Measurements from ENCODE around the gene SERPINA7. TPM values are rescaled to one million over a fixed set of nuclear protein-coding genes. Genes with fewer than 3 reads are reported as not detected.
A peak's percentile ranks its signal among the peaks of the same experiment; 100 is the strongest.

The SERPINA7 gene
- total and polyA plus RNA-seq, 2 of the 13 experiments (the other 11 are each of a cell fraction or from before 2014, with no cell fraction given) = 315 to 456 TPM

DNA sequence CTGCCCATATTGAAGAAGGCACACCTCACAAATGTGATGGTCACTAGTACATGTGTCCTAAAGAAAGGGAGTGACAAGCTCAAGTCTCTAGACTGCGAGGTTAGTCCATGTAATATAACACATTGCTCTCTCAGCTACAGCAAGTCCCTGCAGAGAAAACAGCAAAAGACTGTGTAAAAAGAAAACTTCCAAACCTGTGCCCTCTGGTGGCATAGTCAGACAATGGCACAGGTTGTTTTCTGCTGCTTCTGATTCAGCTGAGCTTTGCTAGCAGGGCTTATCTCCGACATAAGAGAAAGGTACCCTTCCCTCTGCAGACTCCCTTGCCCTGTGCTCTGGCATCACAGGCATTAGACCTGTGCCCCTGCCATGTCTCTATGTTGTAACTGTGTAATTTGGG, 1.4 kb upstream of the SERPINA7 start (continued):
- TF ChIP-seq, protein P1, sequence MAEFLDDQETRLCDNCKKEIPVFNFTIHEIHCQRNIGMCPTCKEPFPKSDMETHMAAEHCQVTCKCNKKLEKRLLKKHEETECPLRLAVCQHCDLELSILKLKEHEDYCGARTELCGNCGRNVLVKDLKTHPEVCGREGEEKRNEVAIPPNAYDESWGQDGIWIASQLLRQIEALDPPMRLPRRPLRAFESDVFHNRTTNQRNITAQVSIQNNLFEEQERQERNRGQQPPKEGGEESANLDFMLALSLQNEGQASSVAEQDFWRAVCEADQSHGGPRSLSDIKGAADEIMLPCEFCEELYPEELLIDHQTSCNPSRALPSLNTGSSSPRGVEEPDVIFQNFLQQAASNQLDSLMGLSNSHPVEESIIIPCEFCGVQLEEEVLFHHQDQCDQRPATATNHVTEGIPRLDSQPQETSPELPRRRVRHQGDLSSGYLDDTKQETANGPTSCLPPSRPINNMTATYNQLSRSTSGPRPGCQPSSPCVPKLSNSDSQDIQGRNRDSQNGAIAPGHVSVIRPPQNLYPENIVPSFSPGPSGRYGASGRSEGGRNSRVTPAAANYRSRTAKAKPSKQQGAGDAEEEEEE (CRISPR knock-in tag; IDR thresholded peaks at IDR 0.05; ENCODE audit: borderline replicate concordance) = no peak
- TF ChIP-seq, protein P2, sequence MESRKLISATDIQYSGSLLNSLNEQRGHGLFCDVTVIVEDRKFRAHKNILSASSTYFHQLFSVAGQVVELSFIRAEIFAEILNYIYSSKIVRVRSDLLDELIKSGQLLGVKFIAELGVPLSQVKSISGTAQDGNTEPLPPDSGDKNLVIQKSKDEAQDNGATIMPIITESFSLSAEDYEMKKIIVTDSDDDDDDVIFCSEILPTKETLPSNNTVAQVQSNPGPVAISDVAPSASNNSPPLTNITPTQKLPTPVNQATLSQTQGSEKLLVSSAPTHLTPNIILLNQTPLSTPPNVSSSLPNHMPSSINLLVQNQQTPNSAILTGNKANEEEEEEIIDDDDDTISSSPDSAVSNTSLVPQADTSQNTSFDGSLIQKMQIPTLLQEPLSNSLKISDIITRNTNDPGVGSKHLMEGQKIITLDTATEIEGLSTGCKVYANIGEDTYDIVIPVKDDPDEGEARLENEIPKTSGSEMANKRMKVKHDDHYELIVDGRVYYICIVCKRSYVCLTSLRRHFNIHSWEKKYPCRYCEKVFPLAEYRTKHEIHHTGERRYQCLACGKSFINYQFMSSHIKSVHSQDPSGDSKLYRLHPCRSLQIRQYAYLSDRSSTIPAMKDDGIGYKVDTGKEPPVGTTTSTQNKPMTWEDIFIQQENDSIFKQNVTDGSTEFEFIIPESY (CRISPR knock-in tag; IDR thresholded peaks at IDR 0.05) = no peak
- TF ChIP-seq MED8 (CRISPR knock-in tag; IDR thresholded peaks at IDR 0.05; ENCODE audit: insufficient replicate concordance) = no peak
- no peak for TF ChIP-seq KAT8 (CRISPR knock-in tag; IDR thresholded peaks at IDR 0.05)
- no peak for TF ChIP-seq SIN3A (IDR thresholded peaks at IDR 0.05; ENCODE audit: borderline replicate concordance, low read depth, low read length)
- no peak for TF ChIP-seq ZSCAN22 (CRISPR knock-in tag; IDR thresholded peaks at IDR 0.05)
- no peak for TF ChIP-seq RXRB (CRISPR knock-in tag; IDR thresholded peaks at IDR 0.05; ENCODE audit: borderline replicate concordance)
- TF ChIP-seq SMYD3 (CRISPR knock-in tag; IDR thresholded peaks at IDR 0.05) = no peak
- TF ChIP-seq RFX3 (CRISPR knock-in tag; IDR thresholded peaks at IDR 0.05) = no peak
- TF ChIP-seq ZNF136 (CRISPR knock-in tag; IDR thresholded peaks at IDR 0.05; ENCODE audit: low read depth) = no peak
- TF ChIP-seq POLR2A (IDR thresholded peaks at IDR 0.05; ENCODE audit: insufficient read depth in 1 of 2, low read depth in 2 of 2, low read length in 2 of 2) = no peak
- TF ChIP-seq, protein P3, sequence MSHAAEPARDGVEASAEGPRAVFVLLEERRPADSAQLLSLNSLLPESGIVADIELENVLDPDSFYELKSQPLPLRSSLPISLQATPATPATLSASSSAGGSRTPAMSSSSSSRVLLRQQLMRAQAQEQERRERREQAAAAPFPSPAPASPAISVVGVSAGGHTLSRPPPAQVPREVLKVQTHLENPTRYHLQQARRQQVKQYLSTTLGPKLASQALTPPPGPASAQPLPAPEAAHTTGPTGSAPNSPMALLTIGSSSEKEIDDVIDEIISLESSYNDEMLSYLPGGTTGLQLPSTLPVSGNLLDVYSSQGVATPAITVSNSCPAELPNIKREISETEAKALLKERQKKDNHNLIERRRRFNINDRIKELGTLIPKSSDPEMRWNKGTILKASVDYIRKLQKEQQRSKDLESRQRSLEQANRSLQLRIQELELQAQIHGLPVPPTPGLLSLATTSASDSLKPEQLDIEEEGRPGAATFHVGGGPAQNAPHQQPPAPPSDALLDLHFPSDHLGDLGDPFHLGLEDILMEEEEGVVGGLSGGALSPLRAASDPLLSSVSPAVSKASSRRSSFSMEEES (CRISPR knock-in tag; IDR thresholded peaks at IDR 0.05) = no peak
- no peak for TF ChIP-seq RELA (CRISPR knock-in tag; IDR thresholded peaks at IDR 0.05)
- no peak for TF ChIP-seq JUNB (CRISPR knock-in tag; IDR thresholded peaks at IDR 0.05; ENCODE audit: borderline replicate concordance)
- TF ChIP-seq ZNF850 (CRISPR knock-in tag; conservative IDR thresholded peaks at IDR 0.05) = no peak
- TF ChIP-seq ERF (CRISPR knock-in tag; IDR thresholded peaks at IDR 0.05) = no peak
- TF ChIP-seq GATAD2A (CRISPR knock-in tag; IDR thresholded peaks at IDR 0.05) = peak; percentile 32; the same call in 1 of the 2 replicates
- TF ChIP-seq, protein P4, sequence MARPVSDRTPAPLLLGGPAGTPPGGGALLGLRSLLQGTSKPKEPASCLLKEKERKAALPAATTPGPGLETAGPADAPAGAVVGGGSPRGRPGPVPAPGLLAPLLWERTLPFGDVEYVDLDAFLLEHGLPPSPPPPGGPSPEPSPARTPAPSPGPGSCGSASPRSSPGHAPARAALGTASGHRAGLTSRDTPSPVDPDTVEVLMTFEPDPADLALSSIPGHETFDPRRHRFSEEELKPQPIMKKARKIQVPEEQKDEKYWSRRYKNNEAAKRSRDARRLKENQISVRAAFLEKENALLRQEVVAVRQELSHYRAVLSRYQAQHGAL (CRISPR knock-in tag; IDR thresholded peaks at IDR 0.05; ENCODE audit: not compliant biosample characterization) = no peak
- no peak for TF ChIP-seq ATF7 (IDR thresholded peaks at IDR 0.05)
- no peak for TF ChIP-seq ATF7 (CRISPR knock-in tag; IDR thresholded peaks at IDR 0.05)
- TF ChIP-seq, protein P5, sequence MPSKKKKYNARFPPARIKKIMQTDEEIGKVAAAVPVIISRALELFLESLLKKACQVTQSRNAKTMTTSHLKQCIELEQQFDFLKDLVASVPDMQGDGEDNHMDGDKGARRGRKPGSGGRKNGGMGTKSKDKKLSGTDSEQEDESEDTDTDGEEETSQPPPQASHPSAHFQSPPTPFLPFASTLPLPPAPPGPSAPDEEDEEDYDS (CRISPR knock-in tag; IDR thresholded peaks at IDR 0.05) = 0 out of 2 replicates have a peak, but pooled peaks have one; percentile 25
- TF ChIP-seq MAFG (CRISPR knock-in tag; IDR thresholded peaks at IDR 0.05) = no peak
- 0 out of 2 replicates have a peak, but pooled peaks have one; percentile 15 for TF ChIP-seq SAP130 (CRISPR knock-in tag; IDR thresholded peaks at IDR 0.05; ENCODE audit: low read depth)
- no peak for TF ChIP-seq PHF20 (CRISPR knock-in tag; IDR thresholded peaks at IDR 0.05)
- no peak for TF ChIP-seq TARDBP (CRISPR knock-in tag; IDR thresholded peaks at IDR 0.05)
- TF ChIP-seq GTF3A (CRISPR knock-in tag; conservative IDR thresholded peaks at IDR 0.05) = no peak

Data from HepG2 (cell line).